DOHH2 (cell line): Measurements from ENCODE around the gene LSM14A.

Experiments
- H3F3A ChIP-seq: fragments of 200-600 bp; sonication (generic), shearing (Covaris generic); 2 replicates; pipeline ENCODE4 v1.6.0; 2016; ENCODE audit warnings: antibody characterized with exemption, mild to moderate bottlenecking; ENCODE audit not compliant: control insufficient read depth, insufficient read depth
- H3K27ac ChIP-seq: fragments of 200-600 bp; sonication (generic); 2 replicates; pipeline ENCODE4 v1.5.1; 2014; ENCODE audit warnings: low read depth, mild to moderate bottlenecking, low read length, moderate library complexity
- H3K27me3 ChIP-seq: fragments of 200-600 bp; sonication (generic); 2 replicates; pipeline ENCODE4 v1.6.1; 2014; ENCODE audit warnings: mild to moderate bottlenecking, low read length, mixed read lengths; ENCODE audit not compliant: control insufficient read depth
- H3K36me3 ChIP-seq: fragments of 200-600 bp; sonication (generic); 2 replicates; pipeline ENCODE4 v1.6.1; 2014; ENCODE audit warnings: mild to moderate bottlenecking, low read length, moderate library complexity, mixed read lengths; ENCODE audit not compliant: control insufficient read depth
- H3K4me1 ChIP-seq: fragments of 200-600 bp; sonication (generic); 2 replicates; pipeline ENCODE4 v1.6.1; 2014; ENCODE audit warnings: mild to moderate bottlenecking, low read length, mixed read lengths; ENCODE audit not compliant: control insufficient read depth
- H3K4me2 ChIP-seq: fragments of 200-600 bp; sonication (generic); 2 replicates; pipeline ENCODE4 v1.6.0; 2014; ENCODE audit warnings: mild to moderate bottlenecking, low read length, moderate library complexity
- H3K4me3 ChIP-seq: fragments of 200-600 bp; sonication (generic); 2 replicates; pipeline ENCODE4 v1.5.1; 2014; ENCODE audit warnings: mild to moderate bottlenecking, low read length, mixed read lengths
- H3K79me2 ChIP-seq: fragments of 200-600 bp; sonication (generic); 2 replicates; pipeline ENCODE4 v1.6.1; 2014; ENCODE audit warnings: mild to moderate bottlenecking, low read length, mixed read lengths; ENCODE audit not compliant: control insufficient read depth
- H3K9me2 ChIP-seq: fragments of 200-600 bp; sonication (generic); replicated peaks from 2 replicates; pipeline ENCODE4 v1.6.1; 2014; ENCODE audit warnings: mild to moderate bottlenecking, low read length, mixed read lengths; ENCODE audit not compliant: control insufficient read depth
- H3K9me3 ChIP-seq: fragments of 200-600 bp; sonication (generic); 2 replicates; pipeline ENCODE4 v1.6.1; 2014; ENCODE audit warnings: antibody characterized with exemption, low read length, mixed read lengths; ENCODE audit not compliant: control insufficient read depth, insufficient read depth
- H4K20me1 ChIP-seq: fragments of 200-600 bp; sonication (generic); 2 replicates; pipeline ENCODE4 v1.6.0; 2014; ENCODE audit warnings: low read depth, mild to moderate bottlenecking, antibody characterized with exemption, low read length, moderate library complexity; ENCODE audit not compliant: control insufficient read depth, insufficient read depth
- CTCF ChIP-seq: fragments of 200-600 bp; sonication (generic); IDR thresholded peaks from one replicate; pipeline ENCODE4 v1.5.1; 2014; ENCODE audit warnings: antibody characterized with exemption, mild to moderate bottlenecking, low read depth, low read length; ENCODE audit not compliant: poor library complexity, severe bottlenecking
- EZH2phosphoT487 ChIP-seq: fragments of 200-600 bp; sonication (generic); IDR thresholded peaks from 2 replicates; pipeline ENCODE4 v1.6.1; 2017; ENCODE audit warnings: borderline replicate concordance, mild to moderate bottlenecking, antibody characterized with exemption, low read length, moderate library complexity, mixed read lengths

Gene LSM14A

GRCh38 chr19:34278783-34279182 is 106.5 kb downstream of the LSM14A start:
- Histone ChIP-seq H3K4me1 (peaks cover 38% of the 10 kb centered on the region), H3F3A (peaks cover 4% of the 10 kb centered on the region; the same call in 1 of the 2 replicates), H3K9me2 (no peaks in the 10 kb centered on the region)

More at GRCh38 chr19:34278783-34279182, 106.5 kb downstream of the LSM14A start:
- peaks cover 72% of the 10 kb centered on the region for H3K79me2 ChIP-seq
- H4K20me1 ChIP-seq: no peaks in the 10 kb centered on the region
- 0 out of 2 replicates have a peak, but pooled peaks cover 4% of the 10 kb centered on the region for H3K9me3 ChIP-seq
- no peak for TF ChIP-seq EZH2phosphoT487
- no peak for TF ChIP-seq CTCF
- no peaks in the 10 kb centered on the region for H3K27me3 ChIP-seq
- no peak overlapping the region for H3K4me2 ChIP-seq
- no peak overlapping the region for H3K27ac ChIP-seq
- no peak overlapping the region for H3K4me3 ChIP-seq
- H3K36me3 ChIP-seq: peaks cover 5% of the 10 kb centered on the region
